D341Med (cell line): ENCODE data around the gene DDB1.

Experiments
- DNase-seq: peaks from one replicate; pipeline ENCODE4 v3.0.0; 2012; ENCODE audit warnings: low spot score

Gene DDB1

DNA sequence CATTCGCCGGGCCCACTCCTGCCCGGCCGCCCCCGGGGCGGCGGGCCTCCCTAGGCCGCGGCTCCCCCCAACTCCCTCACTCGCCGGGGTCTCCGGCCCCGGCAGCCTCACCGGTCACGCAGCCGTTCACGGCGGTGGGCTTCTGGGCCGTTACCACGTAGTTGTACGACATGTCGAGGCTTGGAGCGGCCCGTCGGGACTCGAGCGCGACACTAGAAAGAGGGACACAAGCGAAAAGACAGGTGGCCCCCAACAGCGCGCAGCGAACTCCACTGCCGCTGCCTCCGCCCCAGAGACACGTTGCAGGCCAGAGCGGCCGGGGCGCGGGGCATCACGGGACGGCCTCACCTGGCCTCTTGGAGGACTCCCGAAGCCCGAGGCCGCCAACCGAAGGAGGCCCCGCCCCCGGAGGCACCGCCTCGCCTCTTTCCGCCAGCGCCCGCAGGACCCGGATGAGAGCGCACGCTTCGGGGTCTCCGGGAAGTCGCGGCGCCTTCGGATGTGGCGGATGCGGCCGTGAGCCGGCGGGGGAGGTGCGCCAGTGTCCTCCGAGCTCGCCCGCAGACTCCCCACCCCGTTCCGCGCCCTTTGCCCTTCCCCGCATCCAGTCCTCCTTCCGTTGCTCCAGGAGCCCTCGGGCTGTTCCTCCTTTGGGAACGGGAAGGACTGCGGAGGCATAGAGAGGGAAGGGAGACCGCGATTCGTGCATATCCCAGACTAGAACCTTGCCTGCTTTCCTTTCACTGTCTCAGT lies at the start of gene DDB1, which contains the start of gene TKFC:
DDB1 (minus strand) TSS at position 309 of the 753 bp plus-strand sequence; CDS start at position 172, 137 bp downstream.
TKFC (plus strand) TSS at position 432 of the 753 bp plus-strand sequence. CDS start 1,501 bp downstream, outside the sequence.
- peak; percentile 97 for DNase-seq

DNA sequence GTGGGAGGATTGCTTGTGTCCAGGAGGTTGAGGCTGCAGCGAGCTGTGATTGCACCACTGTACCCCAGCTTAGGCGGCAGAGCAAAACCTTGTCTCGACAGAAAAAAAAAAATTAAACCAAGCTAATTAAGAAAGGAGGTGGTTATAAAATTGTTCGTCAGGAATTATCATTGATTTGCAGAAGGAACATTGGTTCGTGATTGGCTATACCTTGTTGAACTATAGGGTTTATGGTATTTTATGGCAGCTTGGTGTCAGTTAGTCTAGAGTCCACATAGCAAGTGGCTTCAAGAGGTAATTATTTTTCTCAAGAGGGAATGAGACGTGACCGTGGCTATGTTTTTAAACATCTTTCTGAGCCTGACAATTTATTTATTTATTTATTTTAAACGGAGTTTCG lies 48.0 kb upstream of the DDB1 start:
- DNase-seq = no peak

DNA sequence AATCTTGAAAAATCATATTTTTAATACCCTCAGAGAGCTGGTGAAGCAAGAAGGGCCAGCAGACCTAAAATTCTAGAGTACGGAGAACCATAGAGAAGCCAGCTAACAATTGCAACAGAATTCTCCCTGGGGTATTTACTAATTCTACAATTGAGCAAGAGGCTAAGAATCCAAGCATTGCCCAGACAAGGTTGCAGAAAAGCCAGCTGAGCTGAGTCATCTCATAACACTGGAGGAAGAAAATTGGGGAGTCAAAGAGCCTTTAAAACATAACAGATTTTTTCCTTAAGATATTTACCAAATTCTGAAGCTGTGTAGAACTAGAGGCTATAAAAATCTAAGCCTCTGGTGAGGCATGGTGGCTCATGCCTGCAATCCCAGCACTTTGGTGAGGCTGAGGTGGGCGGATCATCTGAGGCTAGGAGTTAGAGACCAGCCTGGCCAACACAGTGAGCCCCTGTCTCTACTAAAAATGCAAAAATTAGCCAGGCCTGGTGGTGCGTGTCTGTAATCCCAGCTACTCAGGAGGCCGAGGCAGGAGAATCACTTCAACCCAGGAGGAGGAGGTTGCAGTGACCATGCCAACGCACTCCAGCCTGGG lies 45.9 kb upstream of the DDB1 start:
- no peak for DNase-seq

DNA sequence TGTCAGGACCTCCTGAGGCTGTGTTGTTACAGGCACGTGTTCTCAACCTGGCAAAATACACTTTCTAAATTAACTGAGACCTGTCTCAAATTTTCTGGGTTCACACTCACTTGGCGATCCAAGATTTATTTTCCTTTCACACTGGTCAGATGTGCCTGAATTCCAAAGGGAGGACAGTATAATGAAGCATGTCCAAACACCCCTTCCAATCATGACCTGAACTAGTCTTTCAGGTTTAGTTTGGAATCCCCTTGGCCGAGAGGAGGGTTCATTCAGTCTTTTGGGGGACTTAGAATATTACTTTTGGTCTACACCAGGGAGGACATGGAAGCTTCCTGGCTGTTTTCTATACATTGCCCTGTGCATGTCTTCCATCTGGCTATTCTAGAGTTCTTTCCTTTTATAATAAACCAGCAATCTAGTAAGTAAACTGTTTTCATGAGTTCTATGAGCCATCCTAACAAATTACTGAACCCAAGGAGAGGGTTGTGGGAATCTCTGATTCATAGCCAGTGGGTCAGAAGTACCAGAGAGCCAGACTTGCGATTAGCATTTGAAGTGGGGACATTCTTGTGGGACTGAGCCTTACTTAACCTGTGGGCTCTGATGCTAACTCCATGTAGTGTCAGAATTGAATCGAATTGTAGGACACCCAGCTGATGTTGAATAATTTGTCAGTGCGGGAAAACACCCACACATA lies 44.7 kb upstream of the DDB1 start:
- DNase-seq = no peak

DNA sequence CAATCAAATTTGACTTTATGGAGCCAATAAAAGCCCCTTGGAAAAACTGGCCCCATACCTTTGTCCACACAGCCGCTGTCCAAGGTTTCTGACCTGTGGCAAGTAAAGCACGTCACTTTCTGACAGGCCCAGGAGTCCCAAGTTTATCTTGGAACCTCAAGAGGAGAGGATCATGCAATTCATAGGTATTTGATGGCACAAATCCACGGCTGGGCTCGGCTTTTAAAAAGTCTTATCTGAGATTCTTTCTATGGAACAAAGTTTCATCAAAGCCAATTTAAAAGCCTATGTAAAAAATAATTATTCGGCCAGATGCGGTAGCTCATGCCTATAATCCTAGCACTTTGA lies 42.8 kb upstream of the DDB1 start:
- no peak for DNase-seq

DNA sequence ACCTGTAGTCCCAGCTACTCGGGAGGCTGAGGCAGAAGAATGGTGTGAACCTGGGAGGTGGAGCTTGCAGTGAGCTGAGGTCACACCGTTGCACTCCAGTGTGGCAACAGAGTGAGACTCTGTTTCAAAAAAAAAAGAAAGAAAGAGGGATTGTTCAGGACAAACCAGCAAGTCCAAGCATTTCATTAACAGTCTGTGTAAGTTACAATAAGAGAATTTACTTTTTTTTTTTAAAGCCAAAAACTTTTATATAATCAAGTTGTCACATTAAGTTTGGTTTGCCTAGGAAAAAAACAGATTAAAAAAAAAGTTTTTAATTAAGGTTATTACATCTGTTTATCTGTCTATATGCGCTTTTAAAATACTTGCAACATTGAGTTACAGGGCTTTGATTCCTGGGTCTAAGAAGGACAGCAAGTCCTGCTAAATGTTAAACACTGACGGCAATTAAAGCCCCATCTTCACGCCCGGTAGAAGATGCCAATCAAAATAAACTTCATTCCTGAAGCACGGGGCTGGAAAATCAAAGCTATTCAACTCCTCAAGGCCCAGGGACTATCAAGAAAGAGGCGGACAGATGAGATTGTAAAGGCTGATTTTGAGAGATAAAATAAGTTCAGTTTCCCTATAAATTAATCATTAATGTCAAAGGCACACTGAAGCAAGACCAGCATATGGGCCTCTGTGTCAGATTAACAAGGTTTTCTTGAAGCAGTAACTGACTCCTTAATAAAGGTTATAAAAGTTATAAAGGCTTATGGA lies 39.9 kb upstream of the DDB1 start:
- no peak for DNase-seq

DNA sequence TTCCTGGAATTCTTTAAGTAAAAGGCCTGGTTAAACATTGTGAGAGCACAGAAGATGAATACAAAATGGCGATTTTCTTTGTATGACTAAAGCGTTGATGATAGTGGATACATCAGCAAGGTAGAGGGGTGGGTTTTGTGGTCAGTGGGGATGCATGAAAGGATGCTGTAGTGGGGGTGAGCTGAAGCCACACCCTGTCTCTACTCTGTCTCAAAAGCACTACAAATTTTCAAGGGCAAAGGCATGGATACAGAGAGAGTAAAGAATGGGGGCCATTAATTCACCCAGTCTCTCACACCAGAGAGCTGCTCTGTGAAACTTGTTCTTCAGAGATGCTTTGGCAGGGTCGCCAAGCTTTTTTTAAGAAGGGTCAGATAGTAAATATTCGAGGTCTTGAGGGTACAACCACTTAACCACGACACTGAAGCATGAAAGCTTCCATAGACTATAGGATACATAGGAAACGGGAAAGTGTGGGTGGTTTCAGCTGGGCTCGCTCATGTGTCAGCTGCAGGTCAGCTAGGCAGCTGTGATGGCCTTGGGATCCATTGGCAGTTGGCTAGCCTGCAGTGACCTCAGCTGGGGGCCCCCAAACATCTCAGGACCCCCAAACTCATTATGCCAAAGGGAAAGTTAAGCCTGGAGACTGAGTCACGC lies 37.6 kb upstream of the DDB1 start:
- no peak for DNase-seq

DNA sequence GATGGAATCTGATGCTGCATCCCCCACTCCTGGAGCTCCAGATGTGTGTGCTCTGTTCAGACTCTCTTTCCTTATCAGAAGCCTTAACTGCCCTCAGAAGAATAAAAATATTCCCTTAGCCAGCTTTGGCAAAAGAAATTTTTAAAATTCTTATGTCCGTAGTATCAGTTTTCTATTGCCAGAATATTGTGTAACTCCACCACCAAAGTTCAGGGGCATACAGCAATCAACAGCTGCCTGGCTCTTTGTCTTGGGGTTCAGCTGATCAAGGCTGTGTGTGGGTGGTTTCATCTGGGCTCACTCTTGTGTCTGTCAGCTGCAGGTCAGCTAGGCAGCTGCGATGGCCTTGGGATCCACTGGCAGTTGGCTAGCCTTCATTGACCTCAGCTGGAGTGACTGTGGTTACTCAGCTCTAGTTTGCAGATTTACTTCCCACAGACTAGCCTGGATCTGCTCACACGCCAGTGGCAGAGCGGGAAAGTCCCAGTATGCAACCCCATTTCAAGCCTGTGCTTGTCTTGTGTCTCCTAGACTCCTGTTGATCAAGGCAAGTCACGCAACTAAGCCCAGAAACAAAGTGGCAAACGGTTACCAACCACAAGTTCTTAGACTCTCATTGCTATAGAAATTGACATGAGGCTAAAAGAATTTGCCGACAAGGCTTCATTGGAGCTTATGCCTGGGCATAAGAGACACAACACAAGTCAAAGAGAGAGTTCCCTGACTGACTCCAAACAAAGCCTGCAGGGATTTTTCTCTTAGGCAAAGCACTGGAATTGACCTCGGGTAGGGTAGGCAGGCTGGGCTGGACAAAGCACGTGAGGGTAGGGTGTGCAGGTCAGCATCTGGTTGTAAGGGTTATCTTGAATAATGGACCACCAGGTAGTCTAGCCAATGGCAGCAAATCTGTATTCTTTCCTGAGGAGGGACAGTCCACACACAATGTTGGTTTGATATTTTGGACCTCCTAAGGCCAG lies 36.8 kb upstream of the DDB1 start:
- DNase-seq = no peak

DNA sequence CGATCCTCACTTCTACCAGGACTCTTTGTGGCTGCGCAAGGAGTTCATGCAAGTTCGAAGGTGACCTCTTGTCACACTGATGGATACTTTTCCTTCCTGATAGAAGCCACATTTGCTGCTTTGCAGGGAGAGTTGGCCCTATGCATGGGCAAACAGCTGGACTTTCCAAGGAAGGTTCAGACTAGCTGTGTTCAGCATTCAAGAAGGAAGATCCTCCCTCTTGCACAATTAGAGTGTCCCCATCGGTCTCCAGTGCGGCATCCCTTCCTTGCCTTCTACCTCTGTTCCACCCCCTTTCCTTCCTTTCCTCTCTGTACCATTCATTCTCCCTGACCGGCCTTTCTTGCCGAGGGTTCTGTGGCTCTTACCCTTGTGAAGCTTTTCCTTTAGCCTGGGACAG lies 35.7 kb upstream of the DDB1 start:
- DNase-seq = no peak

DNA sequence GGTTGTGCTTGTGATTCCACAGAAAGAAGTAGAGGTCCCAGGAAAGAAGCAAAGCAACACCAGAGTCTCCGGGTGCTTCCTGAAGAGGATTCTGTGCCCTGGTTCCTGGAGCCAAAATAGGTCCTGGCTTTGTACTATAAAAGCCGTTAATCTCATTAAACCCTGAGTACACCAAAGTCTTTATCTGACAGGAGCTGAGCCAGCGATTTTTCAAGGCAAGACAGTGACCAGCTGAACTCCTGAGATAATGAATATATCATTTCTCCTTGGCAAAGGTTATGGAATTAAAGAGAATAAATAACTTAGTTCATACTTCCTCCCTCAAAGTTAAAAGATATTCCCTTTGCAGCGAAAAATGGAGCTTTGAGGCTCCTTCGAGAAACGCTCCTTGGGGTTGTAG lies 34.5 kb upstream of the DDB1 start:
- peak; percentile 60 for DNase-seq

DNA sequence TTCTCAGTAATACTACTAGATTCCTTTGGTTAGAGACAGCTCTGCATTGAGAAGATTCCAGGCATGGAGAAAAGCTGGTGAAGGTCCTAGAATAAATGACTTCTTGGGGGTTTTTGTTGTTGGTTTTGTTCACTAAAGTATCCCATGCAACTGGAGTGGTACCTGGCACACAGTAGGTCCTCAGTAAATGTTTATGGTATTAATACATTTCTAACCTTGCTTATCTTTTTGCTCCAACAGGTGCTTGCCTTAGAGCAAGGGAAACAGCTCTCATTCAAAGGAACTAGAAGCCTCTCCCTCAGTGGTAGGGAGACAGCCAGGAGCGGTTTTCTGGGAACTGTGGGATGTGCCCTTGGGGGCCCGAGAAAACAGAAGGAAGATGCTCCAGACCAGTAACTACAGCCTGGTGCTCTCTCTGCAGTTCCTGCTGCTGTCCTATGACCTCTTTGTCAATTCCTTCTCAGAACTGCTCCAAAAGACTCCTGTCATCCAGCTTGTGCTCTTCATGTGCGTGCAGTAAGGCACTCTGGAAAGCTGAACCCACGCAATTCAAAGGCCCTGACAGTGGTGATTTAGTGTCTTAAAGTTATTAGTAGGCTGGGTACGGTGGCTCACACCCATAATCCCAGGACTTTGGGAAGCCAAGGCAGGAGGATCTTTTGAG lies 31.2 kb upstream of the DDB1 start:
- no peak for DNase-seq

DNA sequence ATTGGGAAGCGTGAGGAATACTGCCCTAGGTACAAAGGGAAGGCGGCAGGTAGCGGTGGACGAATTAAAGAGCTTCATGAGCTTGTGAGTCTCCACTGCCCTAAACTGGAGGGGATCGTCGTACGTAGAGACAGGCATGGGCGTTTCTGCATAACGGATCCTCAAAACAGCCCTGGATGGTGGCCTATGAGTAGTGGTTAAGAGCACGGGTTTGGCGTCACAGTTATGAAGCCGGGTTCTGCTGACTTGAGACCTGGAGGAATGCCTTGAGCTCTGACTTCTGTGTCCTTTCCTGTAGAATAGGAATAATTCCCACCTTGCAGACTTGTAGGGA lies 29.6 kb upstream of the DDB1 start:
- peak; percentile 53 for DNase-seq

DNA sequence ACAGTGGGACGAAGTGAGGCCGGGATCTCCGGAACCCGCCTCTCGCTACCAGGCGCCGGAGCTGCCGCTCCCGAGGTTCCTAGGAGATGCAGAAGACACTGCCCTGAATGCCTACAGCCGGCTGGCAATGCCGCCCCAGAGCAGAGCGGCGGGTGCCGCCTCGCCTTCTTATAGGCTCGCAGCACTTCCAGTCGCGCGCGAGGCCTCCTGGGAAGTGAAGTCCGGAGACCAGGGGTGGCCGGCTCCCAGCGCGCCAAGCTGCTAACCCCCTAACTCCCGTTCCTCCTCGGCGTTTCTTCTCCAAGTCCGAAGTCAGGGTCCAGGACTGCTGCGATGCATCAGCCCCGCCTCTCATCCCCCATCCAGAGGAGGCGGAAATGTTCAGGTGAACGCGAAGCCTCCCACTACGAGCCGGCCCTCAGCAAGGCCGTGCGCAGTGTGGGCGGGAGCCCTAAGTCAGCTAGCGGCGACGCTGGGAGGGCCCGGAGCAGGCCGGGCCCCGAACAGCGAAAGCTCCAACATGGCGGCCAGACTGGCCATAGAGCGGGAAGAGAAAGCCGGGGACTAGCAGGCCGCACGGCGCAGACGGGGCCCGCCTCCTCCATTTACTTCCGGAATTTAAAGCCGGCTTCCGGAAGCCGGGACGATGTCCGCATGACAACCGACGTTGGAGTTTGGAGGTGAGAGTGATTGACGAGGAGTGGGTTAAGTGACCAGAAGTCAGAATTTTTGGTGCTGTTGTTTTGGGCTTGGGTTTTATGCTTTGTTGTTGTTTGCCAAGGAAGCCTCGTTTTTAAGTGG lies 29.0 kb upstream of the DDB1 start, which contains the start of the genes CYB561A3 and TMEM138:
CYB561A3 (minus strand) TSS at position 142 of the 801 bp plus-strand sequence. CDS start 5,169 bp downstream, outside the sequence.
TMEM138 (plus strand) TSS at position 634 of the 801 bp plus-strand sequence. CDS start 2,017 bp downstream, outside the sequence.
- DNase-seq = peak; percentile 94

DNA sequence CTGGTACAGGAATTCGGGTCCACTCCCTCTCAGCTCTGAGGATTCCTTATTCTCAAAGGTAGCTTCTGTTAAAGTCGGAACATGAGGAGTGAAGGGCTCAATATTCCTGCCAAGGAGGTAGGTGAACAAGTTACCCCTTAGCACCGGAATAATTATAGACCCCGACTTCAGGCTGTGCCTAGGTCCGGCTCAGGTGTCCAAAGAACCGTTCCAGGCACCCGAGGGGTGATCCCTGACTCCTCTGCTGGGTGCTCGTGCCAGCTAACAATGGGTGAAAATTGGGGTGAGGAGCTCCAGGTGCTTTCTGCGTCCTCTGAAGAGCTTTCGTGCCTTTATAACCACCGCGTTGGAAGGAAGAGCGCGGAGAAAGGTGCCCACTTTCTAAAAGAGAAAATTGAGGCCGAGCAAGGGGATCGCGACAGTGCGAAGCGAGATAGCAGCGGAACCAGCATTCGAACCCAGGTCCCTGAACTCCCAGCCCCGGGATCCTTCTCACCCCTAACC lies 28.4 kb upstream of the DDB1 start:
- no peak for DNase-seq

DNA sequence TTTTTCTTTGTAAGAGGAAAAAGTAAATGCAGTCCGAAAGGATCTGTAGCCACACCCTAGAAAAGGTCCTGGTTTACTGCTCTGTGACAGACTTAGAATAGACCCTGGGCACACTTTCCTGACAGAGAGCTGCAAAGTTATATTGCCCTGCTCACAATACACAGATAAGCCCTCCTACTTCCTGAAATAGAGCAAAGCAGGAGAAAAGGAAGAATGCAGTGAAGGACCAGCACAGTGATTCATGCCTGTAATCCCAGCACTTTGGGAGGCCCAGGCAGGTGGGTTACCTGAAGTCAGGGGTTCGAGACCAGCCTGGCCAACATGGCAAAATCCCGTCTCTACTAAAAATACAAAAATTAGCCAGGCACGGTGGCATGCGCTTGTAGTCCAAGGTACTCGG lies 26.6 kb upstream of the DDB1 start:
- no peak for DNase-seq

DNA sequence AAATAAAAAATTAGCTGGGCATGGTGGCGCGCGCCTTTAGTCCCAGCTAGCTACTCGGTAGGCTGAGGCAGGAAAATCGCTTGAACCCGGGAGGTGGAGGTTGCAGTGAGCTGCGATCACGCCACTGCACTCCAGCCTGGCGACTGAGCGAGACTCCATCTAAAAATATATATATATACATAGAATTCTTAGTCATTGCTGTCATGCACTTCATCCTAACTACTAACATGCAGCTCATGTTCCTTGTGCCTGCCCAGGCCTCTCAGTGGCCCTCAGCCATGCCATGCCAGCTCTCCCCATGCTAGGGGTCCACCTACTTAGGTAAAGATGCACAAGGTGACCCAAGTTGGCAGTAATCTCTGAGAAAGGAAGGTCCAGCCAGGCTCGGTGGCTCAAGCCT lies 25.7 kb upstream of the DDB1 start:
- no peak for DNase-seq

DNA sequence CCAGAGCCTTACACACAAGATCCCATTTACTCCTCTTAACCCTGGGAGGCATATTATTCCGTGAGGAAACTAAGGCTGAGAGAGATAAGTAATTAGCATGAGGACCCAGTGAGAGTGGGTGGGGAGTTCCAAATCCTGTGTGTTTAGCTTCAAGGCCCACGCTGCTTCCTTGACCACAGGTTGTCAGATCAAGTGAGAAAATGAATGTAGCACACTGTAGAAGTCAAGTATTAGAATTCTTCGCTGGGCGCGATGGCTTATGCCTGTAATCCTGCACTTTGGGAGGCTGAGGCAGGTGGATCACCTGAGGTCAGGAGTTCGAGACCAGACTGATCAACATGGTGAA lies 25.0 kb upstream of the DDB1 start:
- no peak for DNase-seq

DNA sequence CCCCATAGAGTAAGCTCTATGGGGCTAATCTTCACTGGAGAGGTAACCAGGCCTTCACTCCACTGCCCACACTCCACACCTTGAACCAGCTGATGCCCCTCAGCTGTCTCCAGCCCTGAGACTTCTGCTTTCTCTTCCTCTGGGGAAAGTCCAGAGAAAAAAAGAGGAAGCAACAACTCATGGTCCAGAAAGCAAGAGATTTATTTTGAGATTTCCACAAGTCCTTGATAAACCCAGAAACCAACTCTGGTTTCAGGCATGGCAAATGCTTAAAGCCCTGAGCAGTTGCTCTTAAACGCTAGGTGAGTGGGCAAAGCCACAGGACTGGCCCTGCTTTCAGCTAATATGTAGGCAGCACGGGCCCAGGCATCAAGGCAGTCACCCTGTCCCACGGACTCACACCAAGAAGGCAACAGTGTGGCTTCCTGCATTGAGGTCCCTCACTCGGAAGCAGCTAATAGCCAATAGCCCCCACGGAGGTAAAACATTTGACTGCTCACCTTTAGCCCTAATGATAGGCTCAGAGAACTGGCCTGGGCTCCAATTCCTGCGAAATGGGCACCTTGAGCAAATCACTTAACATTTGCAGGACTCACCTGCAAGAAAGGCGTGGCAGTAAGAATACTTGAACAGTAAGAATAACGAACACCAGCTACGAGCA lies 24.5 kb upstream of the DDB1 start:
- no peak for DNase-seq

DNA sequence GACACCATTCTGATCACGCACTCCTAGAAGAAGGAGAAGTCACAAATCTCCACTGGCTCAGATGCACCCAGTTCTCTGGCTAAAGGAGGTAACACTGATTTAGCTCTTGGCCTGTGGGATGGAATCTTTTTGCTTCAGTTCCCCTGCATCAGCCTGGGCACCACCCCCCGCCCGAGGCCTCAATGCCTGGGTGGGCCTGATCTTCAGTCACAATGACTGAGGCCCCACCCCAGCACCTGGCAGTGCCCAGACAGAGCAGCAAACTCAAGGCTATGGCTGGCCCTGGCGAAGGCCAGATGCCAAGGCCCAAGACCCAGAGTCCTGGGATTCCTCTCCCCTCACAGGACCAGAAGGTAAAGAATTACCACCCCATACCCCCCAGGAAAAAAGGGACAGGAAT lies 23.8 kb upstream of the DDB1 start:
- no peak for DNase-seq
